Psoas muscle (tissue), 8 donors: ENCODE data around the gene LONP2. TPM values are rescaled to one million over a fixed set of nuclear protein-coding genes. Genes with fewer than 3 reads are reported as not detected.
A peak's percentile ranks its signal among the peaks of the same experiment; 100 is the strongest.

Source experiments
- ATAC-seq, 4 donors: fragments of 200-7000 bp; cut with Tn5 transposase; one replicate each; pipeline ENCODE4 v1.9.1; 2020; ENCODE audit warnings: moderate library complexity in 3 of 4, mild to moderate bottlenecking in 2 of 4
- DNase-seq, 2 donors: peaks; one replicate each; pipeline ENCODE4 v3.0.0-alpha.2; 2020
- H3K27ac ChIP-seq: fragments of 200-600 bp; one replicate; pipeline ENCODE4 v1.8.0; 2022
- H3K27me3 ChIP-seq, 3 donors: fragments of 200-600 bp in 1 of 3; one replicate each; pipeline versions ENCODE4 v1.6.1 to v1.8.0; 2013 to 2022; ENCODE audit warnings: low read length in 2 of 3, mild to moderate bottlenecking in 2 of 3, moderate library complexity in 1 of 3; ENCODE audit not compliant: insufficient read depth in 3 of 3
- H3K36me3 ChIP-seq, 2 donors: fragments of 200-600 bp in 1 of 2; one replicate each; pipeline versions ENCODE4 v1.6.1 to v1.8.0; 2013 to 2022; ENCODE audit warnings: low read depth in 1 of 2, mild to moderate bottlenecking in 1 of 2, moderate library complexity in 1 of 2; ENCODE audit not compliant: insufficient read depth in 1 of 2
- H3K4me1 ChIP-seq: fragments of 200-600 bp; one replicate; pipeline ENCODE4 v1.8.0; 2022
- H3K4me3 ChIP-seq: fragments of 200-600 bp; one replicate; pipeline ENCODE4 v1.8.0; 2022; ENCODE audit warnings: mild to moderate bottlenecking
- H3K9me3 ChIP-seq: fragments of 200-600 bp; one replicate; pipeline ENCODE4 v1.8.0; 2022
- CTCF ChIP-seq: fragments of 200-600 bp; IDR thresholded peaks from one replicate; pipeline ENCODE4 v1.8.0; 2022; ENCODE audit warnings: antibody characterized with exemption
- WGBS, 3 donors: extraction: QIAGEN DNeasy Blood & Tissue Kit; methylation state at CpG; one replicate each; pipeline versions ENCODE4 v1.1.6 to v1.1.7; 2013; 5-methylcytosine and 5-hydroxymethylcytosine counted together
- intact Hi-C, 2 donors: fragments of 100-400 bp; cut with DNase I; formaldehyde crosslinking; loops; one replicate each; pipeline versions ENCODE4 v1.11.0 to v1.14.2; 2022
- polyA plus RNA-seq, 3 donors: library from polyadenylated mRNA; stranded (reverse); fragments of 200-250 nt; gene quantifications; one replicate each; pipeline ENCODE4 v1.2.3, GENCODE V29; 2013
- total RNA-seq, 4 donors: library from RNA; stranded (reverse); fragmentation: NEBNext Ultra II Directional in 2 of 4; extraction: Animal tissue kit (Norgen Biotek cat#: 25700) in 2 of 4; gene quantifications; one replicate each; pipeline versions ENCODE4 v1.2.1 to v1.2.4, GENCODE V29; 2021 to 2023
- donor health status: healthy with polysubstance abuse.
- donor health status: DM: no; HTN: no; CAD: no; lungs with moderate emphysema.
- donor health status: Bipolar disorder and iron deficiency.
- donor health status: healthy.
- donor health status: DM: yes; HTN: yes; CAD: no.
- donor health status: DM: no; HTN: no; CAD: no.
- donor health status: DM: no; HTN: no; CAD: no.
- donor health status: DM: yes; HTN: yes; CAD: no.

Gene LONP2
- total and polyA plus RNA-seq, 7 donors = 15.2 to 68.0 (median 46.5) TPM

- intact Hi-C loops = loop anchor here in 1 of 2 donors (10.0 kb wide), 1 partner anchor 193 kb away; no protein-coding TSS in a partner anchor
- H3K36me3 ChIP-seq = peaks cover 2 to 87% of the 10 kb centered on the region in 2 donors
- TF ChIP-seq CTCF = no peak
- H3K27ac ChIP-seq = no peak overlapping the region
- H3K4me1 ChIP-seq = peaks cover 6% of the 10 kb centered on the region
- H3K27me3 ChIP-seq = no peaks in the 10 kb centered on the region
- H3K9me3 ChIP-seq = no peaks in the 10 kb centered on the region
- ATAC-seq (no peak), DNase-seq (no peak)
- WGBS, 3 donors = 88 to 100% (median 90%) methylated on average over 1 of the region's 1 CpG
- no peak overlapping the region for H3K4me3 ChIP-seq
Observed at GRCh38 chr16:48261569-48261968, 17.5 kb downstream of the LONP2 start.

- Histone ChIP-seq H3K4me1 (peaks cover 6% of the 10 kb centered on the region), H3K36me3 (peaks cover 2 to 81% of the 10 kb centered on the region in 2 donors), H3K4me3 (no peak overlapping the region), H3K9me3 (no peaks in the 10 kb centered on the region), H3K27ac (no peak overlapping the region), H3K27me3 (no peaks in the 10 kb centered on the region)
- DNase-seq (no peak), ATAC-seq (no peak)
- TF ChIP-seq CTCF = no peak
- WGBS, 3 donors = 38 to 52% (median 38%) methylated on average over 2 of the region's 2 CpGs
- intact Hi-C loops = loop anchor here in 1 of 2 donors (10.0 kb wide), 1 partner anchor 192 kb away; no protein-coding TSS in a partner anchor
Observed at GRCh38 chr16:48262631-48263030, 18.5 kb downstream of the LONP2 start.

- Histone ChIP-seq H3K36me3 (peaks cover 0 to 49% of the 10 kb centered on the region in 2 donors), H3K4me1 (peaks cover 11% of the 10 kb centered on the region), H3K27ac (no peak overlapping the region), H3K9me3 (no peaks in the 10 kb centered on the region), H3K27me3 (no peaks in the 10 kb centered on the region), H3K4me3 (no peak overlapping the region)
- no peak for TF ChIP-seq CTCF
- no peak for DNase-seq
- intact Hi-C loops = loop anchor here in 1 of 2 donors (10.0 kb wide), 1 partner anchor 186 kb away; no protein-coding TSS in a partner anchor
- no peak for ATAC-seq
Observed at GRCh38 chr16:48269011-48269410, 24.9 kb downstream of the LONP2 start.

GRCh38 chr16:48271728-48272127 is 27.6 kb downstream of the LONP2 start:
- H3K4me3 ChIP-seq = no peak overlapping the region
- 48 to 53% (median 52%) methylated on average over 5 of the region's 5 CpGs for WGBS, 3 donors
- peaks cover 19% of the 10 kb centered on the region for H3K4me1 ChIP-seq
- intact Hi-C loops = no loop called here
- no peaks in the 10 kb centered on the region for H3K9me3 ChIP-seq
- ATAC-seq (no peak), DNase-seq (no peak)
- no peaks in the 10 kb centered on the region for H3K27me3 ChIP-seq
- TF ChIP-seq CTCF = peak; percentile 6
- H3K27ac ChIP-seq = no peak overlapping the region
- H3K36me3 ChIP-seq = peaks cover 0 to 35% of the 10 kb centered on the region in 2 donors

GRCh38 chr16:48272837-48273421 is 28.8 kb downstream of the LONP2 start:
- no peak for DNase-seq
- no peak overlapping the region for H3K4me3 ChIP-seq
- 66 to 76% (median 67%) methylated on average over 8 of the region's 8 CpGs for WGBS, 3 donors

More at GRCh38 chr16:48272837-48273421, 28.8 kb downstream of the LONP2 start:
- intact Hi-C loops = no loop called here
- TF ChIP-seq CTCF = no peak
- Histone ChIP-seq H3K27ac (no peak overlapping the region), H3K4me1 (peaks cover 19% of the 10 kb centered on the region), H3K9me3 (no peaks in the 10 kb centered on the region), H3K27me3 (no peaks in the 10 kb centered on the region), H3K36me3 (peaks cover 0 to 41% of the 10 kb centered on the region in 2 donors)
- peak; percentile 25 to 65 (median 45) for ATAC-seq
